Muscle layer of duodenum (tissue), 2 donors: ENCODE measurements around the gene SHISA4.

Experiments
- H3K27ac ChIP-seq: one replicate; pipeline ENCODE4 v1.7.0; 2013; ENCODE audit warnings: mild to moderate bottlenecking, low read length
- H3K27me3 ChIP-seq: one replicate; pipeline ENCODE4 v1.7.0; 2013; ENCODE audit warnings: low read depth, mild to moderate bottlenecking, control low read depth, low read length
- H3K36me3 ChIP-seq, 2 donors: one replicate each; pipeline ENCODE4 v1.7.0; 2013; ENCODE audit warnings: low read length in 2 of 2, control low read depth in 1 of 2, mild to moderate bottlenecking in 1 of 2; ENCODE audit not compliant: insufficient read depth in 2 of 2, control insufficient read depth in 1 of 2
- H3K4me1 ChIP-seq, 2 donors: one replicate each; pipeline ENCODE4 v1.7.0; 2013; ENCODE audit warnings: low read length in 2 of 2, mild to moderate bottlenecking in 2 of 2, control low read depth in 1 of 2, moderate library complexity in 1 of 2; ENCODE audit not compliant: insufficient read depth in 2 of 2, control insufficient read depth in 1 of 2
- H3K4me3 ChIP-seq, 2 donors: one replicate each; pipeline ENCODE4 v1.7.0; 2013; ENCODE audit warnings: low read length in 2 of 2, low read depth in 1 of 2, mild to moderate bottlenecking in 1 of 2
- H3K9me3 ChIP-seq, 2 donors: one replicate each; pipeline ENCODE4 v1.7.0; 2013; ENCODE audit warnings: low read length in 2 of 2, control low read depth in 1 of 2, mild to moderate bottlenecking in 1 of 2; ENCODE audit not compliant: control insufficient read depth in 1 of 2
- donor health status: healthy.

The SHISA4 gene

DNA sequence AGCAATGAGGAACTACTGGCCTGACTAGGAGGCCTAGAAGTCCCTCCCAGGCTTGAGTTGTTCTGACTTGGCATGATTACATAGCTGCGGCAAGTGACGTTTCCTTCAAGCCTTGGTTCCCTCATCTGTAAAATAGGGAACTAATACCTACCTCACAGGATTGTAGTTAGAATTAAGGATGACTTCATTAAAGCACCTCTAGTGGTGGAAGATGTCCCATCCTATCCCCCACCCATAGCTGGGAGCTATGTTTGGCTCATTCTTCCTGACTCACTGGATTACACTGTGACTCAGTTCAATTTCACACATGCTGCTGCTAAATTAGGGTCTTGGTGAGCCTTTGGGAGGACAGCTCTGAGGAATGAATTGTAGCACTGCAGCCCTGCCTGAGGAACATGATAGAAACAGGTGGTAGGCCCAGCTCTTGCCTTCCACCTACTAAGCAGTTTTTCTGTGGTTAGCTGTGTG lies 6.0 kb upstream of the SHISA4 start:
- Histone ChIP-seq H3K4me3 (no peak overlapping the region), H3K27ac (no peak overlapping the region), H3K27me3 (no peaks in the 10 kb centered on the region), H3K4me1 (peaks cover 22 to 30% of the 10 kb centered on the region in 2 donors), H3K36me3 (no peaks in the 10 kb centered on the region), H3K9me3 (no peaks in the 10 kb centered on the region)

- Histone ChIP-seq H3K27me3 (no peaks in the 10 kb centered on the region), H3K4me3 (no peak overlapping the region), H3K27ac (no peak overlapping the region), H3K36me3 (no peaks in the 10 kb centered on the region), H3K4me1 (peaks cover 22 to 33% of the 10 kb centered on the region in 2 donors), H3K9me3 (no peaks in the 10 kb centered on the region)
Observed at GRCh38 chr1:201883266-201883665, 5.4 kb upstream of the SHISA4 start.

- H3K27ac ChIP-seq: no peak overlapping the region
- H3K36me3 ChIP-seq: no peaks in the 10 kb centered on the region
- H3K9me3 ChIP-seq: no peaks in the 10 kb centered on the region
- peaks cover 22 to 32% of the 10 kb centered on the region in 2 donors for H3K4me1 ChIP-seq
- H3K27me3 ChIP-seq: no peaks in the 10 kb centered on the region
- H3K4me3 ChIP-seq: no peak overlapping the region
Observed at GRCh38 chr1:201883786-201884185, 4.9 kb upstream of the SHISA4 start.

GRCh38 chr1:201884425-201884824 lies 4.3 kb upstream of the SHISA4 start:
- no peaks in the 10 kb centered on the region for H3K36me3 ChIP-seq
- H3K27me3 ChIP-seq: no peaks in the 10 kb centered on the region
- peaks cover 22 to 39% of the 10 kb centered on the region in 2 donors for H3K4me1 ChIP-seq
- no peak overlapping the region for H3K27ac ChIP-seq
- no peak overlapping the region for H3K4me3 ChIP-seq
- no peaks in the 10 kb centered on the region for H3K9me3 ChIP-seq

DNA sequence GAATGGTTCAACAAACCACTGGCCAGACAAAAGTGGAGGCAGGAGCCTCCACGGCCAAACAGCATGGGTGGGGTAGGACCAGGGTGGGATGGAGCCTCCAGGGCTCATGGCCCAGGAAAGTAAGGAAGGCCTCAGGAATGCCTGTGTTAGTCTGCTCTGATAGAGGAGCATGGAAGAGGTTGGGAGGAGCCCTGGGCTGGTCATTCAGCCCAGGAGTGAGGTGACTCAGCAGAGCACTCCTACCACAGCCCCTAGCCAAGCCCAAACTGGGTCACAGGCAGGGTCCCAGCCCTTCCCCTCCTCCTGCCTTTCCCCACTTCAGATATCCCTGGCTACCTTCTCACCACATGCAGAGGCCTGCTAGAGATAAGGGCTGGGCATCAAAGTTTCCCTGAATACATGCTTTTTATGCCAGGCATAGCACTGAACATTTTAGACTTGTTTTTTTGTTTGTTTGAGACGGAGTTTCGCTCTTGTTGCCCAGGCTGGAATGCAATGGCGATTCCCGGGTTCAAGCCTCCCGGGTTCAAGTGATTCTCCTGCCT lies 3.1 kb upstream of the SHISA4 start:
- Histone ChIP-seq H3K4me3 (no peak overlapping the region), H3K36me3 (no peaks in the 10 kb centered on the region), H3K27me3 (peaks cover 5% of the 10 kb centered on the region), H3K9me3 (no peaks in the 10 kb centered on the region), H3K4me1 (peaks cover 22 to 42% of the 10 kb centered on the region in 2 donors), H3K27ac (no peak overlapping the region)

DNA sequence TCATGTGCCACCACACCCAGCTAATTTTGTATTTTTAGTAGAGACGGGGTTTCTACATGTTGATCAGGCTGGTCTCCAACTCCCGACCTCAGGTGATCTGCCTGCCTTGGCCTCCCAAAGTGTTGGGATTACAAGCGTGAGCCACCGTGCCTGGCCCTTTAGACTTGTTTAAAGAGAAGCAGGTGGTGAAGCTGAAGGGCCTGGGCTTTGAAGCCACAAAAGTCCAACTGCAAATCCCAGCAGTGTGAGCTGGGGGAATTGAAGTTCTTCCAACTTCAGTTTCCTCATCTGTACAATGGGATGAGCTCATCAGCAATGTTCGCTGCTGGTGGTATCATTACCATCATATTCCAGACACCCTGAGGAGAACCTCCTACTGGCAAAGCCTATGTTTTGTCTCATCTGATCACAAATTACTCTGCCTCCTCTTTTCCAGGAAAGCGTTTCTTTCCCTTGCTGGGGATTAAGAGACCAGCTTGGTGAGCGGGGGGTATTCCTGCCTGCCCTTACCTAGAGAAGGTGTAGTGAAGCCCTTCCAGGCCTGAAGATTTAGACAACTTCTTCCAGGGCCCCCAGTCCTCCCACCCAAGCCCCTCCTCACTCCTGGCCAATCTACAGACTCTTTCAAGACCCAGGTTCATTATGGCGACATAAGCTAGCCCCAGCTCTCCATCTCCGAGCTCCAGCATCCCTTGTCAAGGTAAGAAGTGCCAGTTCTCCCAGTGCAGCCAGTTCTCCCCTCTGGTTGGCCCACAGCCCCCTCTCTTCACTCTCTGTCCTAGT lies 2.4 kb upstream of the SHISA4 start:
- no peak overlapping the region for H3K27ac ChIP-seq
- H3K4me1 ChIP-seq: peaks cover 22 to 42% of the 10 kb centered on the region in 2 donors

GRCh38 chr1:201887116-201887866 lies 1.4 kb upstream of the SHISA4 start:
- Histone ChIP-seq H3K9me3 (no peaks in the 10 kb centered on the region), H3K4me3 (no peak overlapping the region), H3K36me3 (peaks cover 0 to 6% of the 10 kb centered on the region in 2 donors), H3K27ac (no peak overlapping the region), H3K4me1 (peaks cover 22 to 42% of the 10 kb centered on the region in 2 donors), H3K27me3 (peaks cover 5% of the 10 kb centered on the region)

More for the DNA sequence above, 2.4 kb upstream of the SHISA4 start:
- H3K36me3 ChIP-seq: no peaks in the 10 kb centered on the region
- H3K4me3 ChIP-seq: no peak overlapping the region
- peaks cover 5% of the 10 kb centered on the region for H3K27me3 ChIP-seq
- no peaks in the 10 kb centered on the region for H3K9me3 ChIP-seq

- Histone ChIP-seq H3K9me3 (no peaks in the 10 kb centered on the region), H3K27ac (no peak overlapping the region), H3K36me3 (peaks cover 0 to 6% of the 10 kb centered on the region in 2 donors), H3K4me3 (peak overlapping the region; percentile 66 to 85), H3K27me3 (peaks cover 5% of the 10 kb centered on the region), H3K4me1 (peaks cover 7 to 30% of the 10 kb centered on the region in 2 donors)
Observed at GRCh38 chr1:201889090-201889968, 631 bp downstream of the SHISA4 start.

- H3K4me3 ChIP-seq: no peak overlapping the region
- H3K27me3 ChIP-seq: peaks cover 5% of the 10 kb centered on the region
- peaks cover 0 to 6% of the 10 kb centered on the region in 2 donors for H3K36me3 ChIP-seq
- peaks cover 2 to 22% of the 10 kb centered on the region in 2 donors for H3K4me1 ChIP-seq
- no peaks in the 10 kb centered on the region for H3K9me3 ChIP-seq
- no peak overlapping the region for H3K27ac ChIP-seq
Observed at GRCh38 chr1:201890223-201890622, 1.5 kb downstream of the SHISA4 start.

DNA sequence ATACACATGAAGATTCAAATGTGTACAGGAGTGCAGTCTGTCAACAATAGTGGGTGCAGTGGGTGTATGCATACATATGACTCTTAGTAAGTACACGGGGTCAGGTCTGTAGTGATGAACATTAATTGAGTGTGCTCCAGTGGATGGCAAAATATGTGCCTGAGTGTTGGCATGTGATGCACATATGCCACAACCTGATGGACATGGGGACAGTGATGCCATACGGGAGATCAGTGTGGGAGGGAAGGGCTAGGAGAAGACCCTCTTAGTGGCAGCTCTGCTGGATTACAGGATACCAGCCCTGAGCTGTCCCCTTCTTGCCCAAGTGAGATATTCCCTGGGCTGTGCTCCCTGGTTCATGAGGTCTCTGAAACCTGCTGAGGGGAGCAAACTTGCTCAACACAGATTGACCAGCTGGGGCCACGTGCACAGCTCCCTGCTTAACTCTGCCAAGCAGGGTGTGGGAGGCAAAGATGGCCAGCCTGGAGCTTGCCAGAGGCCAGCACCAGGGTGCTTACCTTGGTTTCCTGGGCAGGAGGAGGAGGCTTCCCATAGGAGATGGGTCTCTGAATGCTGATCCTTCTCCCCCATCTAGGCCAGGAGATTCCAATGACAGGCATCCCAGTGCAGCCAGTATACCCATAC lies 2.2 kb downstream of the SHISA4 start:
- H3K27ac ChIP-seq: no peak overlapping the region

More for the DNA sequence above, 2.2 kb downstream of the SHISA4 start:
- H3K9me3 ChIP-seq: no peaks in the 10 kb centered on the region
- no peak overlapping the region for H3K4me3 ChIP-seq
- peaks cover 5% of the 10 kb centered on the region for H3K27me3 ChIP-seq
- H3K36me3 ChIP-seq: peaks cover 0 to 6% of the 10 kb centered on the region in 2 donors
- H3K4me1 ChIP-seq: peaks cover 0 to 20% of the 10 kb centered on the region in 2 donors
